Fibroblast of the aortic adventitia (primary cell): ENCODE measurements around the gene FAM83F. TPM values are rescaled to one million over a fixed set of nuclear protein-coding genes. Genes with fewer than 3 reads are reported as not detected.
"Not testable (repeated sequence)": the region's sequence is repeated elsewhere in the genome, so short reads cannot be mapped to it uniquely, and the experiment has no call there.

Experiments
- DNase-seq: peaks from one replicate; pipeline ENCODE4 v3.0.0-alpha.2; 2010; ENCODE audit warnings: low read depth
- H3K4me3 ChIP-seq: 2 replicates; pipeline ENCODE4 v1.5.1; 2011; ENCODE audit warnings: low read depth, mild to moderate bottlenecking, control low read depth, low read length, moderate library complexity
- total RNA-seq: library from RNA; depleted of rRNA; stranded (reverse); fragments of >200 nt; gene quantifications from 2 replicates; pipeline ENCODE4 v1.2.3, GENCODE V29; 2012; ENCODE audit warnings: low replicate concordance
- TF ChIP-seq, protein P1 (sequence below): IDR thresholded peaks from 2 replicates; pipeline ENCODE4 v1.5.1; 2011; ENCODE audit warnings: mild to moderate bottlenecking, low read length, control low read depth, inconsistent platforms; ENCODE audit not compliant: insufficient read depth

The FAM83F gene
- total RNA-seq, 1 donor = not detected

DNA sequence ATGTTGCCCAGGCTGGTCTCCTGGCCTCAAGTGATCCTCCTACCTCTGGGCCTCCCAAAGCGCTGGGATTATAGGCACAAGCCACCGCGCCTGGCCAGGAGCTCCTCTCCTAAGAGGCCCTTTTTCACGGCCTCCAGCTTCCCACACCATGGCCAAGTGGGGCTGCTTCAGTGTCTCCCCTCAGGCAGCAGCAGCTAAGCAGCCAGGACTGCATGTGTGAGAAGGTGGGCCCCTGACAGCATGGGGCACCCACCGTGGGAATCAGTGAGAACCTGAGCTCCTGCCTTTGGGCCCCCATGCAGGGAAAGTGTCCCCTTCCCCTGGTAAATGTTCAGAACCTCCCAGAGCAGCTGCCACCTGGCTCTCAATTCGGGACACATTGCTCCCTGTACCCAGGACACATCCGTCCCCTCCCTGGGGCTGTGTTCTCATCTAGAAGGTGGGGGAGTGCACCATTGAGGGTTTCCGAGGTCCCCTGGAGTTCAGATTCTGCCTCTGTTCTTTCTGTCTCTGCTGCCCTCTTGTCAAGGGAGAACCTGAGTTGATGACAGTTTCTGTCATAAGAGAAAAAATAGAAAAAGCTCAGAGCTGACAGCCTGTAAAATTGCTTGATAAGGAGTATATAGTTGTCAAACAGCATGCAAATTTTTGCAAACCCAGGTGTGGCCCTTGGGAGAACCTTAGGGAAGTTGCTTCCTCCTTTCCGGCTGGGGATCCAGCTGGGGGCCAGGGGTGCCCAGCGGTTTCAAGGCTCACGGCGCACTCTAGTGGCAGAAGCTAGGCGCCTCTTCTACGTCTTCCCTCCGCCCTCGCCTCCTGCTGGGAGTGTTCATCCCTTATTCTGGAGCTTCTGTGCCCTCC lies 29.7 kb downstream of the FAM83F start:
- DNase-seq = peak; percentile 59
- no peak overlapping the region for H3K4me3 ChIP-seq

DNA sequence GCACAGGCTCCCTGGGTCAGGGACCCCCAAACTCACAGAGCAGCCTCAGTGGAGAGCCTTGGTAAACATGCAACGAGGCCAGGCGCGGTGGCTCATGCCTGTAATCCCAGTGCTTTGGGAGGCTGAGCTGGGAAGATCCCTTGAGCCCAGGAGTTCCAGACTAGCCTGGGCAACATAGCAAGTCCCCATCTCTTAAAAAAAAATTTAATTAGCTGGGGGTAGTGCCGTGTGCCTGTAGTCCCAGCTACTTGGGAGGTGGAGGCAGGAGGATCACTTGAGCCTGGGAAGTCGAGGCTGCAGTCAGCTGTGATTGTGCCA lies 30.3 kb downstream of the FAM83F start:
- not testable (repeated sequence) for DNase-seq, H3K4me3 ChIP-seq

More for the DNA sequence above, 29.7 kb downstream of the FAM83F start:
- TF ChIP-seq, protein P1, sequence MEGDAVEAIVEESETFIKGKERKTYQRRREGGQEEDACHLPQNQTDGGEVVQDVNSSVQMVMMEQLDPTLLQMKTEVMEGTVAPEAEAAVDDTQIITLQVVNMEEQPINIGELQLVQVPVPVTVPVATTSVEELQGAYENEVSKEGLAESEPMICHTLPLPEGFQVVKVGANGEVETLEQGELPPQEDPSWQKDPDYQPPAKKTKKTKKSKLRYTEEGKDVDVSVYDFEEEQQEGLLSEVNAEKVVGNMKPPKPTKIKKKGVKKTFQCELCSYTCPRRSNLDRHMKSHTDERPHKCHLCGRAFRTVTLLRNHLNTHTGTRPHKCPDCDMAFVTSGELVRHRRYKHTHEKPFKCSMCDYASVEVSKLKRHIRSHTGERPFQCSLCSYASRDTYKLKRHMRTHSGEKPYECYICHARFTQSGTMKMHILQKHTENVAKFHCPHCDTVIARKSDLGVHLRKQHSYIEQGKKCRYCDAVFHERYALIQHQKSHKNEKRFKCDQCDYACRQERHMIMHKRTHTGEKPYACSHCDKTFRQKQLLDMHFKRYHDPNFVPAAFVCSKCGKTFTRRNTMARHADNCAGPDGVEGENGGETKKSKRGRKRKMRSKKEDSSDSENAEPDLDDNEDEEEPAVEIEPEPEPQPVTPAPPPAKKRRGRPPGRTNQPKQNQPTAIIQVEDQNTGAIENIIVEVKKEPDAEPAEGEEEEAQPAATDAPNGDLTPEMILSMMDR = peak; percentile 90

DNA sequence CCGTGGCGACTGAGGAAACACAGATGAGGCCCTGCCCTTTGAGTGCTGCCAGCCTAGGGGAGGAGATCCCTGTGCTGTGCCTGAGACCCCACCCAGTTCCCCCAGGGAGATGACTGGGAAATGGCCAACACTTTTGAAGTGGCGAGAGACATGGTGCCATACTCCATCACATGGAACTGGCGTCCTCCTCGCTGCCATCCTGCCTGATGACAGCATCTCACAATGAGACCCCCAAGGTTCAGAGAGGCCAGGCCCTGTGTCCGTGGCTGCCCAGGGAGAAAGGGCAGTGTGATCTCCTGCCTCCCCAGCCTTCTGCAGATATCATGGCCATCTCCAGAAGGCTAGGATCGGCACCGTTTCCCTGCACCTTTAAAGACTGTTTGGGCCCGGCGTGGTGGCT lies 31.1 kb downstream of the FAM83F start:
- TF ChIP-seq, protein P1 = no peak
- no peak for DNase-seq
- H3K4me3 ChIP-seq = no peak overlapping the region

DNA sequence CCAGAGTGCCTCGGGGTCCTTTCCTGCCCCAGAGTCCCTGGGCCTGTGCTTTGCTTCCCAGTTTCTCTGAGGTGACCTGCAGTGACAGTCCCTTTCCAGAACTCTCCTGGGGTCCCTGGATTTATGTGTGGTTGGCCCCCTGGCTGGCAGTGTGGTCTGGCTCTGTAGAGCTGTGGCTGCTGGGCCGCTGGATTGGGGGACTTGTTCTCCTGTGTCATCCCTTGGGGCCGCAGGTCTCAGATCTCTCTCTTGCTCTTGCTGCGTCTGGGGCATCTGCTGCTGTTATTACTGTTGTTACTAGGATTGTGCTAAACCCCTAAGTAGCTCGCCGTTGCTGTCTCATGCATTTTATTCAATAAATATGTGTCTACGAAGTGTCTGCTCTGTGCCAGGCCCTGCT lies 31.9 kb downstream of the FAM83F start:
- TF ChIP-seq, protein P1 = no peak
- no peak for DNase-seq
- H3K4me3 ChIP-seq = no peak overlapping the region

DNA sequence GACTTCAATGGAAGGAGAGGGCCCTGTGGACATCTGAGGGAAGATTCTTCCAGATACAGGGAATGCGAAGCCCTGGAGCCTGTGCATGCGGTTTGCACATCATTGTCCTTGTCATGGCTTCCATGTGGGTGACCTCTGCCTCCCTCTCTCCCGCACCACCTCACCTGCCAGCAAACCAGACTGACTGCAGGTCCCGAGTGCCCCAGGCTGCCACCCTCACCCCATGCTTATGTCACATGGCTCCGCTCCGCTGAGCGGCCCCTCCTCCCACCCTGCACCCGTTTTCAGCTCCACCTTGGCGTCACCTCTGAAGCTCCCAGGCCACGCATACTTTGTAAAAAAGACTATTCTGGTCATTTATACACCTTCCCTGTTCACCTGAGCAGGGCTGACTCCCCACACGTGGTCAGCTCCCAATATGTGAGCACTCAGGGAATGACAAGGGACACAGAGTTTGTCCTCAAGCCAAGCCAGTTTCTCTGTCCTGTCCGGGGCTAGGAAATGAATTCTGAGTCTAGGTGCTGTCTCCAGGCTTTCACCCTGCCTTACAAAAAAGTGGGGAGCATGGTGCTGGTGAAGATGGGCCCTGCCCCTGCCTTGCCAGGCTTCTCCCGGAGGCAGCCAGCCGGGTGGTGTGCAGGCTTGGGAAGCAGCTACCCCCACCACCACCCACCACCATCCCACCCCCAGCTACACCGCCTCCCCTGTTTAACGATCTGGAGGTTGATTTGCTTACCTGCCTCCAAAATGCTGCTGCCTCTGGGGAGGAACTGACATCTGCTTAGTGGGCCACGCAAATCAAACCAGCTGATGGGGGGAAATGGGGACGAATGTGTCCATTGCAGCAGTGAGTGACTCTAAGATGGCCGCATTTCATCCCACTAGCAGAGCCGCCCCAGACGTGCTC lies 32.7 kb downstream of the FAM83F start:
- H3K4me3 ChIP-seq = no peak overlapping the region
- no peak for DNase-seq
- TF ChIP-seq, protein P1 = no peak

DNA sequence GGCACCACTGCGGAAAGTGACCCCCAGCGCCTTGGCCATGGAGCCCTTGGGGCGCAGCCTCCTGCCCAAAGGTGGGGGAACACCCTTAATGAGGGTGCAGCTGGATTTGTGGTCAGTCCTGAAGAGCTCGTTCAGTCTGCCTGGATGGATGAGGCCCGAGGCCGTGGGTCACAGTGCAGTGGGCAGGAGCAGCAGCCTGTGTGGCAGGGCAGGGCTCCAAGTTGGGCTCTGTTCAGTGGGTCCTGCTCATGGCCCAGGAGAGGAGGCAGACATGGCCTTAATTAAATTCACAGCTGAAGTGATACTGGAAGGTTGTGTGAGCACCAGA lies 33.3 kb downstream of the FAM83F start:
- TF ChIP-seq, protein P1 = no peak
- H3K4me3 ChIP-seq = no peak overlapping the region
- DNase-seq = no peak

DNA sequence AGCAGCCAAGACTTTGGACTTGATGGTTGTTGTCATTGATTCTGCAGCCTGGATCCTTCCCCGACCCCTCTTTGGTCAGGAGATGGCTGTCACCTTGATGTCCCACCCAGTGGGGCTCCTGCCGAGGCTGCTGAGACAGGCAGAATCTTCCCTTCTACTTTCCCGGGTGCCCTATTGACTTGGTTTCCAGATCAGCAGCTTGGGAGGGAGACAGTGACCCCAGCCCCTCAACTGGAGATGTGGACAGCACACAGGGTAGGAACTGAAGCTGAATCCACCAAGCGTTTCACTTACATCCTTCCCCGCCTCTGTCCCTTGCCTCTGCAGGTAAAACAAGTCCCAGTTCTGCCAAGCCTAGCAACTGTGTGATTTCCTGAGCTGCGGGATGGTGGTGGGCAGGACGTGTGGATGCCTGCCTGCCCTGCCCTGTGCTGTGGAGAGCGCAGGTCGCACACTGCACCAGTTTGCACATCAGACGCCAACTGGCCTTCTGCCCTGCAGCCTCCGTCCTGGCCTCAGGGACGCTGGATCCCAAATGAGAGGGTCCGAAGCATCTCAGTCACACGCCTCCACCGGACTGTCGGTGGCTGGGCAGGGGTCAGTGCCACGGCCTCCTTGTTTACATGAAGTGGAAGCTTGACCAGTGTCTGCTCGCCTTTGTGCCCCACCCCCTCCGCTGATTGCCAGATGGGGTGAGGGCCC lies 34.6 kb downstream of the FAM83F start:
- DNase-seq = no peak
- no peak overlapping the region for H3K4me3 ChIP-seq
- TF ChIP-seq, protein P1 = no peak
